Panc1 (cell line): ENCODE measurements around the gene PSMD3. TPM values are rescaled to one million over a fixed set of nuclear protein-coding genes. Genes with fewer than 3 reads are reported as not detected.
A peak's percentile ranks its signal among the peaks of the same experiment; 100 is the strongest.

Experiments used
- ATAC-seq: fragments of 200-7000 bp; cut with Tn5 transposase; 2 replicates; pipeline ENCODE4 v1.9.1; 2020; ENCODE audit warnings: mild to moderate bottlenecking, moderate library complexity
- BruUV-seq: library from RNA; stranded (reverse); fragments of 400-500 nt; replicated peaks from 2 replicates; lab custom pipeline; 2021; lab: Mats Ljungman, UMichigan
- CTCF ChIA-PET: fragments of 300-600 bp; sonication (Branson Sonifier 250); formaldehyde crosslinking; loops from one replicate; lab custom pipeline; 2022; ENCODE audit warnings: antibody characterized with exemption; lab: Charles Lee
- POLR2A ChIA-PET: fragments of 300-600 bp; sonication (Branson Sonifier 250); formaldehyde crosslinking; loops from one replicate; lab custom pipeline; 2022; ENCODE audit warnings: antibody characterized with exemption; lab: Charles Lee
- DNase-seq: peaks from one replicate; pipeline ENCODE4 v3.0.0-alpha.2; 2010; ENCODE audit warnings: low read depth, low spot score
- H3K27ac ChIP-seq: 2 replicates; pipeline ENCODE4 v1.5.1; 2011; ENCODE audit warnings: mild to moderate bottlenecking, low read length, inconsistent platforms
- H3K27me3 ChIP-seq: fragments of 200-500 bp; sonication (Bioruptor generic); 2 replicates; pipeline ENCODE4 v1.6.0; 2014; ENCODE audit warnings: low read length, inconsistent platforms; ENCODE audit not compliant: control insufficient read depth, insufficient read depth
- H3K36me3 ChIP-seq: fragments of 200-500 bp; sonication (Bioruptor generic); 2 replicates; pipeline ENCODE4 v1.5.1; 2014; ENCODE audit warnings: inconsistent platforms, mild to moderate bottlenecking, low read length, moderate library complexity; ENCODE audit not compliant: control insufficient read depth, insufficient read depth
- H3K4me1 ChIP-seq: 2 replicates; pipeline ENCODE4 v1.5.1; 2011; ENCODE audit warnings: inconsistent platforms, mild to moderate bottlenecking, low read length, moderate library complexity; ENCODE audit not compliant: control insufficient read depth, insufficient read depth
- H3K4me3 ChIP-seq, 2 experiments: 2 replicates each; pipeline ENCODE4 v1.5.1; 2011 to 2012; ENCODE audit warnings: low read depth in 2 of 2, low read length in 2 of 2, mild to moderate bottlenecking in 2 of 2, inconsistent platforms in 1 of 2, moderate library complexity in 1 of 2
- H3K9me3 ChIP-seq: fragments of 200-500 bp; sonication (Bioruptor generic); 2 replicates; pipeline ENCODE4 v1.5.1; 2014; ENCODE audit warnings: low read depth, mild to moderate bottlenecking, inconsistent platforms, low read length, moderate library complexity; ENCODE audit not compliant: control insufficient read depth, insufficient read depth
- POLR2AphosphoS5 ChIP-seq: IDR thresholded peaks from 2 replicates; pipeline ENCODE4 v1.6.1; 2012; ENCODE audit warnings: mild to moderate bottlenecking, low read depth, low read length, moderate library complexity
- SIN3A ChIP-seq: IDR thresholded peaks from 2 replicates; pipeline ENCODE4 v1.6.1; 2012; ENCODE audit warnings: low read depth, mild to moderate bottlenecking, low read length, moderate library complexity, borderline replicate concordance; ENCODE audit not compliant: insufficient read depth
- TCF7L2 ChIP-seq: IDR thresholded peaks from 2 replicates; pipeline ENCODE4 v1.6.1; 2011; ENCODE audit warnings: mild to moderate bottlenecking, low read depth, low read length, inconsistent platforms
- in situ Hi-C: cut with HindIII; loops from 2 replicates; pipeline ENCODE4 v1.10.0; 2016; ENCODE audit warnings: low sequenced_read_pairs, low pct_unique_long_range_greater_than_20kb
- intact Hi-C: fragments of 100-400 bp; cut with micrococcal nuclease; formaldehyde crosslinking; loops from one replicate; pipeline ENCODE4 v1.10.0; 2022; ENCODE audit not compliant: unreplicated experiment
- total RNA-seq: library from RNA; stranded (reverse); gene quantifications from one replicate; pipeline ENCODE4 v1.2.1, GENCODE V29; 2021; ENCODE audit not compliant: unreplicated experiment
- TF ChIP-seq, protein P1 (sequence below), 2 experiments: IDR thresholded peaks; 2 replicates each; pipeline ENCODE4 v1.6.1; 2011 to 2012; ENCODE audit warnings: low read depth in 2 of 2, control low read depth in 1 of 2, low read length in 1 of 2, mild to moderate bottlenecking in 1 of 2, moderate library complexity in 1 of 2; ENCODE audit not compliant: insufficient read depth in 1 of 2
- TF ChIP-seq, protein P2 (sequence below): fragments of 450-650 bp; IDR thresholded peaks from 2 replicates; pipeline ENCODE4 v1.5.1; 2017; ENCODE audit warnings: mild to moderate bottlenecking

The PSMD3 gene
- total RNA-seq, 1 experiment from 2014 or later: 175 TPM

DNA sequence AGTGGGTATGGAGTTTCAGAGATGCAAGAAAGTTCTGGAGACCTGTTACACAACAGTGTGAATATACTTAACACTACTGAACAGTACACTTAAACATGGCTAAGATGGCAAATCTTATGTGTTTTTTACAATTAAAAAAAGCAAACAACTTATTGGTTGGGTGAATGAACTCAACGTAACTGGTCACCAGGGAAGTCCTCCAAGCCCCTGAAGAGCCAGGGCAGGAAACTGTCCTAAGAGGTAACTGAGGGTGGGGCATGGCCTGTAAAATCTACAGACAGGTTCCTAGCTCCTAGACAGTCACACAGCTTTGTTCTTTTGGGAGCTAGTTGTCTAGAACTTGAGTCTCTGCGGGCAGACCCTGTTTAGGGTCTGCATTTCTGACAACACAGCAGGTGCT lies 45.0 kb downstream of the PSMD3 start:
- no peak for ATAC-seq
- in situ Hi-C loops (no loop called here), intact Hi-C loops (no loop called here)
- Histone ChIP-seq H3K27ac (no peak overlapping the region), H3K27me3 (no peaks in the 10 kb centered on the region), H3K36me3 (no peaks in the 10 kb centered on the region), H3K4me1 (peaks cover 12% of the 10 kb centered on the region), H3K9me3 (no peaks in the 10 kb centered on the region), H3K4me3 (no peak overlapping the region)
- BruUV-seq: no TSS peak
- ChIA-PET CTCF (interaction anchor here (0.6 kb wide), 1 partner anchor 9 kb away, joined by 3 read pairs; no protein-coding TSS in a partner anchor), POLR2A (no interaction called here)
- TF ChIP-seq POLR2AphosphoS5 (no peak), TCF7L2 (no peak), SIN3A (no peak)
- TF ChIP-seq, protein P1, sequence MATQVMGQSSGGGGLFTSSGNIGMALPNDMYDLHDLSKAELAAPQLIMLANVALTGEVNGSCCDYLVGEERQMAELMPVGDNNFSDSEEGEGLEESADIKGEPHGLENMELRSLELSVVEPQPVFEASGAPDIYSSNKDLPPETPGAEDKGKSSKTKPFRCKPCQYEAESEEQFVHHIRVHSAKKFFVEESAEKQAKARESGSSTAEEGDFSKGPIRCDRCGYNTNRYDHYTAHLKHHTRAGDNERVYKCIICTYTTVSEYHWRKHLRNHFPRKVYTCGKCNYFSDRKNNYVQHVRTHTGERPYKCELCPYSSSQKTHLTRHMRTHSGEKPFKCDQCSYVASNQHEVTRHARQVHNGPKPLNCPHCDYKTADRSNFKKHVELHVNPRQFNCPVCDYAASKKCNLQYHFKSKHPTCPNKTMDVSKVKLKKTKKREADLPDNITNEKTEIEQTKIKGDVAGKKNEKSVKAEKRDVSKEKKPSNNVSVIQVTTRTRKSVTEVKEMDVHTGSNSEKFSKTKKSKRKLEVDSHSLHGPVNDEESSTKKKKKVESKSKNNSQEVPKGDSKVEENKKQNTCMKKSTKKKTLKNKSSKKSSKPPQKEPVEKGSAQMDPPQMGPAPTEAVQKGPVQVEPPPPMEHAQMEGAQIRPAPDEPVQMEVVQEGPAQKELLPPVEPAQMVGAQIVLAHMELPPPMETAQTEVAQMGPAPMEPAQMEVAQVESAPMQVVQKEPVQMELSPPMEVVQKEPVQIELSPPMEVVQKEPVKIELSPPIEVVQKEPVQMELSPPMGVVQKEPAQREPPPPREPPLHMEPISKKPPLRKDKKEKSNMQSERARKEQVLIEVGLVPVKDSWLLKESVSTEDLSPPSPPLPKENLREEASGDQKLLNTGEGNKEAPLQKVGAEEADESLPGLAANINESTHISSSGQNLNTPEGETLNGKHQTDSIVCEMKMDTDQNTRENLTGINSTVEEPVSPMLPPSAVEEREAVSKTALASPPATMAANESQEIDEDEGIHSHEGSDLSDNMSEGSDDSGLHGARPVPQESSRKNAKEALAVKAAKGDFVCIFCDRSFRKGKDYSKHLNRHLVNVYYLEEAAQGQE (IDR thresholded peaks at IDR 0.05; ENCODE audit: insufficient read depth in 1 of 2, low read depth in 2 of 2, low read length in 1 of 2): no peak
- TF ChIP-seq, protein P2, sequence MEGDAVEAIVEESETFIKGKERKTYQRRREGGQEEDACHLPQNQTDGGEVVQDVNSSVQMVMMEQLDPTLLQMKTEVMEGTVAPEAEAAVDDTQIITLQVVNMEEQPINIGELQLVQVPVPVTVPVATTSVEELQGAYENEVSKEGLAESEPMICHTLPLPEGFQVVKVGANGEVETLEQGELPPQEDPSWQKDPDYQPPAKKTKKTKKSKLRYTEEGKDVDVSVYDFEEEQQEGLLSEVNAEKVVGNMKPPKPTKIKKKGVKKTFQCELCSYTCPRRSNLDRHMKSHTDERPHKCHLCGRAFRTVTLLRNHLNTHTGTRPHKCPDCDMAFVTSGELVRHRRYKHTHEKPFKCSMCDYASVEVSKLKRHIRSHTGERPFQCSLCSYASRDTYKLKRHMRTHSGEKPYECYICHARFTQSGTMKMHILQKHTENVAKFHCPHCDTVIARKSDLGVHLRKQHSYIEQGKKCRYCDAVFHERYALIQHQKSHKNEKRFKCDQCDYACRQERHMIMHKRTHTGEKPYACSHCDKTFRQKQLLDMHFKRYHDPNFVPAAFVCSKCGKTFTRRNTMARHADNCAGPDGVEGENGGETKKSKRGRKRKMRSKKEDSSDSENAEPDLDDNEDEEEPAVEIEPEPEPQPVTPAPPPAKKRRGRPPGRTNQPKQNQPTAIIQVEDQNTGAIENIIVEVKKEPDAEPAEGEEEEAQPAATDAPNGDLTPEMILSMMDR: no peak
- DNase-seq: no peak

DNA sequence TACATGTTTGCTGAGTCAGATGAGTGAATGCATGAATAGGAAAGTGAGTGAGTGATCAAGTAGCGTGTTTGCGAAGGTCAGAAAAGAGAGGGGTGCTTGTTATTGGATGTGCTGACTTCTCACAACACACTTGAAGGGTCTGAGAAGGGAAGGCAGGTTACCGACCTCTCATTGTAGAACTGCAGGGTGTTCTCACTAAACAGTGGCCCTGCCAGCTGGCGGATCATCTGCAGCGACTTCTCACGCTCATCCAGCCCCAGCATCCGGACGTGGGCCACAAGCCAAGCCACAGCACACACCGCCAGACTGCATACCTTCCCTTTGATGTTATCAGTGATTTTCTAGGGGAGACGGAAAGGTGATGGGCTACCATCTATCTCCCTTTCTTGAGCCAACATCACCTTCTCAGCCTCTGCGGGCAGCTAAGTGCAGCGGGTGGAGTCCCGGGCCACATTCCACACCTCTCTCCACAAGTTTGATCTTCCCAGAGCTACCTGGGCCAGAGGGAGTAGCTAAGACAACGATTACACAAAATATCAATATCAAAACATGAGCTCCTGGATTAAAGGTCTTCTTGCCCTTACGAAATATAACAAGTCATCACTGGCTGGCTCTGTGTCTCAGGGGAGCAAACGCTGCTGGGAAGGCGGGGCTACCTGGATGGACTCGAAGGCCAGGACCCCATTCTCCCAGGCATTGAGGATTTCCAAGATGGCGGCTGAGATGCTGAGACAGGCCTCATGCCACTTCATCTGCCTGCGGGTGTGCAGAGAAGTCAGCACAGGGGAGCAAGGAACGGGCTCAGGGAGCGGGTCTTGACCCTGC lies 45.6 kb downstream of the PSMD3 start:
- Histone ChIP-seq H3K27me3 (no peaks in the 10 kb centered on the region), H3K36me3 (no peaks in the 10 kb centered on the region), H3K9me3 (no peaks in the 10 kb centered on the region), H3K4me1 (peaks cover 10% of the 10 kb centered on the region), H3K4me3 (no peak overlapping the region), H3K27ac (no peak overlapping the region)
- TF ChIP-seq, protein P1 (IDR thresholded peaks at IDR 0.05; ENCODE audit: insufficient read depth in 1 of 2, low read depth in 2 of 2, low read length in 1 of 2): no peak
- no peak for TF ChIP-seq POLR2AphosphoS5
- in situ Hi-C loops: no loop called here
- TSS peak; percentile 52 for BruUV-seq
- CTCF ChIA-PET: interaction anchor here (0.6 kb wide), 1 partner anchor 9 kb away, joined by 3 read pairs; no protein-coding TSS in a partner anchor
- DNase-seq (no peak), ATAC-seq (no peak)
- intact Hi-C loops: no loop called here
- POLR2A ChIA-PET: interaction anchor here (0.5 kb wide), 1 partner anchor 11 kb away, joined by 5 read pairs; no protein-coding TSS in a partner anchor
